Hepatocyte (in vitro differentiated cells): ENCODE data around the gene TINAG.
"Not testable (repeated sequence)": the region's sequence is repeated elsewhere in the genome, so short reads cannot be mapped to it uniquely, and the experiment has no call there.

ENCODE experiments used
- EZH2 ChIP-seq: fragments of 200-600 bp; sonication (generic); IDR thresholded peaks from 2 replicates; pipeline ENCODE4 v1.6.1; 2016; ENCODE audit warnings: antibody characterized with exemption, mild to moderate bottlenecking, borderline replicate concordance
- TF ChIP-seq, protein P1 (sequence below): fragments of 200-600 bp; sonication (generic); IDR thresholded peaks from 2 replicates; pipeline ENCODE4 v1.5.1; 2016; ENCODE audit warnings: antibody characterized with exemption, mild to moderate bottlenecking; ENCODE audit not compliant: poor library complexity

DNA sequence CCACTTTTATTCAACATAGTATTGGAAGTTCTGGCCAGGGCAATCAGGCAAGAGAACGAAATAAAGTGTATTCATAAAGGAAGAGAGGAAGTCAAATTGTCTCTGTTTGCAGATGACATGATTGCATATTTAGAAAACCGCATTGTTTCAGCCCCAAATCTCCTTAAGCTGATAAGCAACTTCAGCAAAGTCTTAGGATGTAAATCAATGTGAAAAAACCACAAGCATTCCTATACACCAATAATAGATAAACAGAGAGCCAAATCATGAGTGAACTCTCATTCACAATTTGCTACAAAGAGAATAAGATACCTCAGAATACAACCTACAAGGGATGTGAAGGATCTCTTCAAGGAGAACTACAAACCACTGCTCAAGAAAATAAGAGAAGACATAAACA lies 23.3 kb downstream of the TINAG start:
- TF ChIP-seq, protein P1, sequence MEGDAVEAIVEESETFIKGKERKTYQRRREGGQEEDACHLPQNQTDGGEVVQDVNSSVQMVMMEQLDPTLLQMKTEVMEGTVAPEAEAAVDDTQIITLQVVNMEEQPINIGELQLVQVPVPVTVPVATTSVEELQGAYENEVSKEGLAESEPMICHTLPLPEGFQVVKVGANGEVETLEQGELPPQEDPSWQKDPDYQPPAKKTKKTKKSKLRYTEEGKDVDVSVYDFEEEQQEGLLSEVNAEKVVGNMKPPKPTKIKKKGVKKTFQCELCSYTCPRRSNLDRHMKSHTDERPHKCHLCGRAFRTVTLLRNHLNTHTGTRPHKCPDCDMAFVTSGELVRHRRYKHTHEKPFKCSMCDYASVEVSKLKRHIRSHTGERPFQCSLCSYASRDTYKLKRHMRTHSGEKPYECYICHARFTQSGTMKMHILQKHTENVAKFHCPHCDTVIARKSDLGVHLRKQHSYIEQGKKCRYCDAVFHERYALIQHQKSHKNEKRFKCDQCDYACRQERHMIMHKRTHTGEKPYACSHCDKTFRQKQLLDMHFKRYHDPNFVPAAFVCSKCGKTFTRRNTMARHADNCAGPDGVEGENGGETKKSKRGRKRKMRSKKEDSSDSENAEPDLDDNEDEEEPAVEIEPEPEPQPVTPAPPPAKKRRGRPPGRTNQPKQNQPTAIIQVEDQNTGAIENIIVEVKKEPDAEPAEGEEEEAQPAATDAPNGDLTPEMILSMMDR: not testable (repeated sequence)
- not testable (repeated sequence) for TF ChIP-seq EZH2
